Heart left ventricle (tissue), 16 donors: ENCODE measurements around the gene TFB1M. TPM values are rescaled to one million over a fixed set of nuclear protein-coding genes. Genes with fewer than 3 reads are reported as not detected.

ENCODE experiments used
- ATAC-seq, 4 donors: fragments of 200-7000 bp; cut with Tn5 transposase; one replicate each; pipeline ENCODE4 v1.9.1; 2020 to 2022; ENCODE audit warnings: moderate library complexity in 4 of 4, mild to moderate bottlenecking in 3 of 4, moderate number of reproducible peaks in 1 of 4
- DNase-seq, 5 donors: peaks; one replicate each; pipeline ENCODE4 v3.0.0-alpha.2; 2020
- H3K27ac ChIP-seq, 12 donors: fragments of 200-600 bp; sonication (generic) in 4 of 12; one replicate each; pipeline versions ENCODE4 v1.5.0 to v1.8.0; 2016 to 2022; ENCODE audit warnings: mild to moderate bottlenecking in 2 of 12
- H3K27me3 ChIP-seq, 9 donors: fragments of 200-600 bp; sonication (generic) in 2 of 9; one replicate each; pipeline versions ENCODE4 v1.5.1 to v1.8.0; 2016 to 2022; ENCODE audit warnings: mild to moderate bottlenecking in 3 of 9
- H3K36me3 ChIP-seq, 9 donors: fragments of 200-600 bp; sonication (generic) in 2 of 9; one replicate each; pipeline versions ENCODE4 v1.5.0 to v1.8.0; 2018 to 2022; ENCODE audit warnings: mild to moderate bottlenecking in 2 of 9
- H3K4me1 ChIP-seq, 12 donors: fragments of 200-600 bp; sonication (generic) in 4 of 12; one replicate each; pipeline versions ENCODE4 v1.5.0 to v1.8.0; 2016 to 2022; ENCODE audit warnings: mild to moderate bottlenecking in 3 of 12
- H3K4me3 ChIP-seq, 12 donors: fragments of 200-600 bp; sonication (generic) in 4 of 12; one replicate each; pipeline versions ENCODE4 v1.5.0 to v1.8.0; 2017 to 2022; ENCODE audit warnings: mild to moderate bottlenecking in 9 of 12, moderate library complexity in 4 of 12
- H3K9me3 ChIP-seq, 12 donors: fragments of 200-600 bp; sonication (generic) in 4 of 12; one replicate each; pipeline versions ENCODE4 v1.5.0 to v1.8.0; 2016 to 2022; ENCODE audit warnings: mild to moderate bottlenecking in 1 of 12
- POLR2A ChIP-seq, 2 donors: fragments of 450-650 bp; IDR thresholded peaks; one replicate each; pipeline ENCODE4 v1.6.1; 2017; ENCODE audit warnings: antibody characterized with exemption in 2 of 2, mild to moderate bottlenecking in 2 of 2, moderate library complexity in 2 of 2
- WGBS, 4 donors: extraction: QIAGEN DNeasy Blood & Tissue Kit in 2 of 4; methylation state at CpG; one replicate each; pipeline versions ENCODE4 v1.1.5 to v1.1.7; 2013 to 2018; 5-methylcytosine and 5-hydroxymethylcytosine counted together
- intact Hi-C, 10 donors: fragments of 100-400 bp; cut with DNase I; formaldehyde crosslinking; loops; one replicate each; pipeline versions ENCODE4 v1.11.1 to v1.14.2; 2022
- polyA plus RNA-seq, 2 donors: library from polyadenylated mRNA; stranded (reverse); fragments of 200-250 nt; gene quantifications; one replicate each; pipeline ENCODE4 v1.2.3, GENCODE V29; 2013
- total RNA-seq, 9 donors: library from RNA; depleted of rRNA in 2 of 9; stranded (reverse); fragments of >200 nt in 2 of 9; fragmentation: NEBNext Ultra II Directional in 3 of 9; extraction: Animal tissue kit (Norgen Biotek cat#: 25700) in 3 of 9; gene quantifications; one replicate each; pipeline versions ENCODE4 v1.1.0 to v1.2.4, GENCODE V29; 2016 to 2023
- TF ChIP-seq, protein P1 (sequence below), 12 donors: fragments of 200-600 bp; sonication (generic) in 4 of 12; IDR thresholded peaks; one replicate each; pipeline versions ENCODE4 v1.5.0 to v1.8.0; 2018 to 2022; ENCODE audit warnings: antibody characterized with exemption in 12 of 12, mild to moderate bottlenecking in 5 of 12
- donor health status: ischemic (EF 13 %, LVEDD 7.1; RV severe dilation, severe dysfunction).
- donor health status: healthy with polysubstance abuse.
- donor health status: DM: no; HTN: yes; CAD: no.
- donor health status: DM: no; HTN: no; CAD: no.
- donor health status: ischemic (EF 25% LVEDD 6.9; RV normal size, moderate dysfunction).
- donor health status: ischemic (EF 25% LVEDD 5.7; RV mildly dilated, moderate dysfunction).
- donor health status: healthy.
- donor health status: DM: yes; HTN: yes; CAD: no.
- donor health status: ischemic (EF 35%, LVEDD 5.7; RV mildly dilated, moderate dysfunction).
- donor health status: nonischemic (EF 11% LVEDD 7.7; RV severe dilation, severe dysfunction).
- donor health status: DM: yes; HTN: yes; CAD: no.
- donor health status: PGD.
- donor health status: ischemic (EF 29% LVEDD 5.4; RV normal size, mild dysfunction).
- donor health status: nonischemic (EF 23%, LVEDD 6.1; RV moderate dilation, normal function).

Gene TFB1M
- total and polyA plus RNA-seq, 11 donors = 11.4 to 24.5 (median 17.6) TPM

DNA sequence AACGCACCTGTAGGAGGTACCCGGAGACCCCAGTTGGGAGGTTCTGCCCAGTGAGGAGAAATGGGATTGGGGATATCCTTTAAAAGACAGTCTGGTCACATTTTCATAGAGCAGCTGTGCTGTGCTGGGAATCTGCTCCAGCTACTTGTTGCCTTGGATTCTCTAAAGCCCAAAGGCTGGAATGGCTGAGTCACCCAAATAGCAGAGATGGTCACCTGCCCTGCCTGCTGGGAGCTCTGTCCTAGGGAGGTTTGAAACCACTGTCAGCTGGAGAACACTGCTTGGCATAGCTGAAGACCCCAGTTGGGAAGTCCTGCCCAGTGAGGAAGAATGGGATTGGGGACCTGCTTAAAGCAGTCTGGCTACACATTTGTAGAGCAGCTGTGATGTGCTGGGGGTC, 34.8 kb upstream of the TFB1M start:
- no peak for ATAC-seq
- no peak overlapping the region for H3K27ac ChIP-seq

DNA sequence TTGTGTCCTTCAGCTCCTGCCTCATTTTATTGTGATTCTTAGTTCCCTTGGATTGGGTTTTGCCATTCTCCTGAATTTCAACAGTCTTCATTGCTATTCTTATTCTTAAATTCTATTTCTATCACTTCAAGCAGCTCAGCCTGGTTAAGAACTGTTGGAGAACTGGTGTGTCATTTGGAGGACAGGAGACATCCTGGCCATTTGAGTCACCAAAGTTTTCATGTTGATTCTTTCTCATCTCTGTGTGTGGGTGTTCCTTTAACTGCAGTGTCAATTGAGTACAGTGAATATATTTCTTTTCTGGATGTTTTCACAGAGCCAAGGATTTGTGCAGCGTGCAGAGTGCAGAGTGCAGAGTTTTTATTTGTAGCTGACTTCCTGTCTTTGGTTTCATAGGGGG, 33.5 kb upstream of the TFB1M start:
- intact Hi-C loops = no loop called here
- TF ChIP-seq, protein P1, sequence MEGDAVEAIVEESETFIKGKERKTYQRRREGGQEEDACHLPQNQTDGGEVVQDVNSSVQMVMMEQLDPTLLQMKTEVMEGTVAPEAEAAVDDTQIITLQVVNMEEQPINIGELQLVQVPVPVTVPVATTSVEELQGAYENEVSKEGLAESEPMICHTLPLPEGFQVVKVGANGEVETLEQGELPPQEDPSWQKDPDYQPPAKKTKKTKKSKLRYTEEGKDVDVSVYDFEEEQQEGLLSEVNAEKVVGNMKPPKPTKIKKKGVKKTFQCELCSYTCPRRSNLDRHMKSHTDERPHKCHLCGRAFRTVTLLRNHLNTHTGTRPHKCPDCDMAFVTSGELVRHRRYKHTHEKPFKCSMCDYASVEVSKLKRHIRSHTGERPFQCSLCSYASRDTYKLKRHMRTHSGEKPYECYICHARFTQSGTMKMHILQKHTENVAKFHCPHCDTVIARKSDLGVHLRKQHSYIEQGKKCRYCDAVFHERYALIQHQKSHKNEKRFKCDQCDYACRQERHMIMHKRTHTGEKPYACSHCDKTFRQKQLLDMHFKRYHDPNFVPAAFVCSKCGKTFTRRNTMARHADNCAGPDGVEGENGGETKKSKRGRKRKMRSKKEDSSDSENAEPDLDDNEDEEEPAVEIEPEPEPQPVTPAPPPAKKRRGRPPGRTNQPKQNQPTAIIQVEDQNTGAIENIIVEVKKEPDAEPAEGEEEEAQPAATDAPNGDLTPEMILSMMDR (IDR thresholded peaks at IDR 0.05) = no peak
- TF ChIP-seq POLR2A (IDR thresholded peaks at IDR 0.05) = no peak
- peaks cover 0 to 11% (median 0%) of the 10 kb centered on the region in 9 donors for H3K27me3 ChIP-seq
- H3K4me1 ChIP-seq = no peaks in the 10 kb centered on the region
- DNase-seq = no peak
- H3K4me3 ChIP-seq = no peak overlapping the region
- WGBS, 4 donors = 67 to 81% (median 68%) methylated on average over 1 of the region's 1 CpG
- H3K9me3 ChIP-seq = peaks cover 0 to 36% (median 6%) of the 10 kb centered on the region in 12 donors
- no peak for ATAC-seq
- H3K36me3 ChIP-seq = no peaks in the 10 kb centered on the region
- no peak overlapping the region for H3K27ac ChIP-seq

More for the DNA sequence above, 34.8 kb upstream of the TFB1M start:
- peaks cover 0 to 49% (median 15%) of the 10 kb centered on the region in 12 donors for H3K9me3 ChIP-seq
- H3K4me1 ChIP-seq = no peaks in the 10 kb centered on the region
- TF ChIP-seq POLR2A (IDR thresholded peaks at IDR 0.05) = no peak
- TF ChIP-seq, protein P1 (IDR thresholded peaks at IDR 0.05) = no peak
- no peak overlapping the region for H3K4me3 ChIP-seq
- H3K27me3 ChIP-seq = peaks cover 0 to 11% (median 0%) of the 10 kb centered on the region in 9 donors
- H3K36me3 ChIP-seq = no peaks in the 10 kb centered on the region
- intact Hi-C loops = no loop called here
- 89 to 100% (median 93%) methylated on average over 2 of the region's 2 CpGs for whole genome bisulfite sequencing, 4 donors
- no peak for DNase-seq

DNA sequence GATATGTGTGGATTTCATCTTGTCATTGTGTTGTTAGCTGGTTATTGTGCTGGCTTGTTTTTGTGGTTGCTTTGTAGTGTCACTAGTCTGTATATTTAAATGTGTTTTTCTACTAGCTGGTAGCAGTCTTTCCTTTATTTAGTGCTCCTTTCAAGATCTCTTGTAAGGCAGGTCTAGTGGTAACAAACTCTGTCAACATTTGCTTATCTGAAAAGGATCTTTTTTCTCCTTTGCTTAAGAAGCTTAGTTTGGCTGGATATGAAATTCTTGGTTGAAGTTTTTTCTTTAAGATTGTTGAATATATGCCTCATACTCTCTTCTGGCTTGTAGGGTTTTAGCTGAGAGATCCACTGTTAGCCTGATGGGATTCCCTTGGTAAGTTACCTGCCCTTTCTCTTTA, 32.7 kb upstream of the TFB1M start:
- intact Hi-C loops = no loop called here
- ATAC-seq = no peak
- H3K4me3 ChIP-seq = no peak overlapping the region
- no peak for DNase-seq
- no peaks in the 10 kb centered on the region for H3K36me3 ChIP-seq
- peaks cover 0 to 36% (median 6%) of the 10 kb centered on the region in 12 donors for H3K9me3 ChIP-seq
- TF ChIP-seq POLR2A (IDR thresholded peaks at IDR 0.05) = no peak
- TF ChIP-seq, protein P1 (IDR thresholded peaks at IDR 0.05) = no peak
- no peaks in the 10 kb centered on the region for H3K4me1 ChIP-seq
- H3K27me3 ChIP-seq = peaks cover 0 to 11% (median 0%) of the 10 kb centered on the region in 9 donors
- no peak overlapping the region for H3K27ac ChIP-seq

DNA sequence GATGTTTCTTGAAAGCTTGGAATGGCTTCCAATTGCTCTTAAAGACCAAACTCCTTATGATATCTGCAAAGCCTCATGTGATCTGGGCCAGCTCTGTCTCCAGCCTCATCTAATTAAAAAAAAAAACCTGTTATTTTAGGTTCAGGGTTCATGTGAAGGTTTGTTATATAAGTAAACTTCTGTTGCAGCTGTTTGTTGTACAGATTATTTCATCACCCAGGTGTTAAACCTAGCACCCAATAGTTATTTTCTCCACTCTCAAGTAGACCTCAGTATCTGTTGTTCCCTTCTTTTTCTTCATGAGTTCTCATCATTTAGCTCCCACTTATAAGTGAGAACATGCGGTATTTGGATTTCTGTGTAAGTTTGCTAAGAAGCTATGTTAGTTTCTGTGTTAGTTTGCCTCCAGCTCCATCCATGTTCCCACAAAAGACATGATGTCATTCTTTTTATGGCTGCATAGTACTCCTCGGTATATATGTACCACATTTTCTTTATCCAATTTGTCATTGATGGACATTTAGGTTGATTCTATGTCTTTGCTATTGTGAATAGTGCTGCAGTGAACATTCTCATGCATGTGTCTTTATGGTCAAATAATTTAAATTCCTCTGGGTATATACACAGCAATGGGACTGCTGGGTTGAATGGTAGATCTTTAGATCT, 30.2 kb upstream of the TFB1M start:
- Histone ChIP-seq H3K27me3 (peaks cover 0 to 2% (median 0%) of the 10 kb centered on the region in 9 donors), H3K4me3 (no peak overlapping the region), H3K9me3 (peaks cover 0 to 51% (median 12%) of the 10 kb centered on the region in 12 donors), H3K4me1 (no peaks in the 10 kb centered on the region), H3K36me3 (no peaks in the 10 kb centered on the region), H3K27ac (no peak overlapping the region)
- WGBS, 4 donors = 92 to 100% (median 95%) methylated on average over 2 of the region's 2 CpGs
- TF ChIP-seq, protein P1 (IDR thresholded peaks at IDR 0.05) = no peak
- TF ChIP-seq POLR2A (IDR thresholded peaks at IDR 0.05) = no peak
- ATAC-seq (no peak), DNase-seq (no peak)
- intact Hi-C loops = loop anchor here in 1 of 10 donors (5.0 kb wide), 1 partner anchor 178 kb away; no protein-coding TSS in a partner anchor
